Activated CD8-positive, alpha-beta memory T cell treated with anti-CD3 and anti-CD28 coated beads for 36 hours (primary cell): ENCODE measurements around the gene LETM1. TPM values are rescaled to one million over a fixed set of nuclear protein-coding genes. Genes with fewer than 3 reads are reported as not detected.

ENCODE experiments used
- CTCF ChIA-PET: fragments of 350-600 bp; sonication (Branson Sonifier 250); formaldehyde crosslinking; loops from one replicate; lab custom pipeline; 2021; ENCODE audit warnings: antibody characterized with exemption; lab: Charles Lee
- POLR2A ChIA-PET: fragments of 350-600 bp; sonication (Branson Sonifier 250); formaldehyde crosslinking; loops from one replicate; lab custom pipeline; 2021; ENCODE audit warnings: antibody characterized with exemption; lab: Charles Lee
- total RNA-seq, 2 experiments: library from RNA; stranded (reverse); gene quantifications; one replicate each; pipeline ENCODE4 v1.2.3, GENCODE V29; 2021

LETM1 gene
- total RNA-seq, 2 experiments from 2014 or later: 88.8 to 94.7 TPM

DNA sequence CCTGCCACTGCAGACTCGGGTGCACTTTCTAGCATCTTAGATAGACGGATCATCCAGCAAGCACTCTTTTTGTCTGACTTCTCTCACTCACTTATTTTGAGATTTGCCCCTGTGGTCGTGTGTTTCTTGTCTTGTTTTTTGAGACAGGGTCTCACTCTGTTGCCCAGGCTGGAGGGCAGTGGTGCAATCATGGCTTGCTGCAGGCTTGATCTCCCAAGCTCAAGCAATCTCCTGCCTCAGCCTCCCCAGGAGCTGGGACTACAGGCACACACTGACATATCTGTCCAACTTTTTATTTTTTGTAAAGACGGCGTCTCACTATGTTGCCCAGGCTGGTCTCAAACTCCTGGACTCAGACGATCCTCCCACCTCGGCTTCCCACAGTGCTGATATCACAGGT, 36.1 kb downstream of the LETM1 start:
- ChIA-PET POLR2A (no interaction called here), CTCF (interaction anchor here (1.1 kb wide), 1 partner anchor 11 kb away, joined by 4 read pairs; no protein-coding TSS in a partner anchor)

DNA sequence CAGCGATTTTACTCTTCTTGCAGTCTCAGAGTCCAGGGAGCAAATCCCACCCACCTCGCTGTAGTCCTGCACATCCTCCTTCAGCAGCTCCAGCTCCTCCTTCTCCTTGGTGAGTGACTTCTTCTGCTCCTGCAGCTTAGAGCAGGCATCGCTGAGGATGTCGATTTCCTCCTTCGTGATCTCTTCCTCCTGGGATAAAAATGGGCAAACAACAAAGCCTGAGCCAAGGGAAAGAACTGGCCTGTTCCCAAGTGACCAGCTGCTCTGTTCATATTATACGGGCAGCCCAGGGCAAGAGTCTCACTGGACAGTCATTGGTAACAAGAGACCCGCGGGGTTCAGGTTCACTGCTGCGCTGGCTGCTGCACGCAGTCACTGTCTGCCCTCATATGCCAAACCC, 36.7 kb downstream of the LETM1 start:
- CTCF ChIA-PET: no interaction called here
- POLR2A ChIA-PET: no interaction called here

DNA sequence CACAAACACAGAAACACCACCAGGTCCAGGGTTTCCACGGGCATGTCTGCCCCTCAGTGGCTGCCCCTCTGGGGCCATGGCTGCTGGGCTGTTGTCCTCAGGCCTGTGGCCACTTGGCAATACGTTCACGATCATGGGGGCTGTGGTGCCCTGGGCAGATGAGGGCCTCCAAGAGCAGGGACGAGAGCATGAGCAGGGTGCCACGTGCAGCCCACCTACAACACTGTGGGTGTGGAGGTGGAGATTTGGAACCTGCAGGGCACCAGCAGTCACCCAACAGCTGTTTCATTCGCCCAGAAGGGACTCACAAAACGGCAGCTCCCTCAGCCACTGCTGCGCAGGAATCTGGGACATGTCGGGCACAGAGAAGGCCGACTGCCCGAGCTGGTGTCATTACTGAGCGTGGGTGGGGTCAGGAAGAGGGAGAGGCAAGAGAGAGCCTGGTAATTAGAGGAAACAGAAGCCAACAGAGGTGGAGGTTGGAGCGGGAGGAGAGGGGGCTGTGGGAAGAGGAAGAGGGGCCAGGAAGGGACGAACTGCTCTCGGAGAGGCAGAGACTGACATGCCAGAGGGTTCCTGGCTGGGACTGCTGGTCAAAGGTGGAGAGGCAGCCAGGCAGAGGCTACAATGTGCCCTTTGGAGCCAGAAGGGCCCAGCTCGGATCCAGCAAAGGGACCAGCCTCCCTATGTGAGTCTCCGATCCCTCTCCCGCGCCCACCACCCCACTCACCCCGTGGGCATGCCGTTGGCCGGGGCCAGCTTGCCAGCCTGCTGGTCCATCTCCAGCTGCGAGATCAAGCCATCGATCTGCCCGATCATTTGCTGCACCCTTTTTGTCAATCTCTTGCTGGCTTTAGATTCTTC, 39.7 kb downstream of the LETM1 start:
- ChIA-PET CTCF (no interaction called here), POLR2A (no interaction called here)

DNA sequence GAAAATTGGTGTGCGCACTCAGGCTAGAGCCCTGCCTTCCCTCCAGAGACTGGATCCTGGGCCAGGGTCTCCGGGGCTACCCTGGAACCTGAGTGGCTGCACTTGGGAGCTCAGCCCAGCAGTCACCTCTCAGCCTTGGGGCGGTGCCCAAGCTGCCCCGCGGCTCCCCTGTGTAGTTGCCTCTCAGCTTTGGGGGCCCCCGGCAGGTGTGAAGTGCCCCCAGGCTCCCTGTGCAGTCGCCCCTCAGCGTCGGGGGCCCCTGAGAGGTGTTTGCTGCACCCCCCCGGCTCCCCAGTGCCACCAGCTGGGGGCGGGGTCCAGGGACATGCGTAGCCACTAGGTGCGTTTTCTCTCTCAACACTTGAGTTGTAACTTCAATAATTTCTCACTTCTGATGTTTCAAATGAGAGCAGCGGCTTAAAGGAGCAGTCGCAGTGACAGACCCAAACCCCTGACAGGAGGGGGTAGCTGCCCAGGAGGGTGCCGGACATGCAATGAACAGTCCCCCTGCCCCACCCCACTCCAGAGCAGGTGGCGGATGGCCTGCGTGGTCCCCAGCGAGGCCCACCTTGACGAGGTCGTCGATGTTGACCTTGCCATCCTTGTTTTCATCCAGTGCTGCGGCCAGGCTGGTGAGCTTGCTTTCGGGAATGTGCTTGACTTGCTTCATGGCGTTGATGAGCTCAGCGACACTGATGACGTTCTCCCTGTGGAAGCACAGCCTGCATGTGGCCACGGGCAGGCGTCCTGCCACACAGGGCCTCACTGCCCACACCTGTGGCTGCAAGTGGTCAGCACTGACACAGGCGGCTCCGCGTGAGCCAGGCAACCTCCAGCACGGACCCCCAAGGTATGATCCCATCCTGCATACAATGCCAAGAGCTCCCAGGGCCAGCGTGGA, 40.6 kb downstream of the LETM1 start:
- POLR2A ChIA-PET: no interaction called here
- CTCF ChIA-PET: no interaction called here

DNA sequence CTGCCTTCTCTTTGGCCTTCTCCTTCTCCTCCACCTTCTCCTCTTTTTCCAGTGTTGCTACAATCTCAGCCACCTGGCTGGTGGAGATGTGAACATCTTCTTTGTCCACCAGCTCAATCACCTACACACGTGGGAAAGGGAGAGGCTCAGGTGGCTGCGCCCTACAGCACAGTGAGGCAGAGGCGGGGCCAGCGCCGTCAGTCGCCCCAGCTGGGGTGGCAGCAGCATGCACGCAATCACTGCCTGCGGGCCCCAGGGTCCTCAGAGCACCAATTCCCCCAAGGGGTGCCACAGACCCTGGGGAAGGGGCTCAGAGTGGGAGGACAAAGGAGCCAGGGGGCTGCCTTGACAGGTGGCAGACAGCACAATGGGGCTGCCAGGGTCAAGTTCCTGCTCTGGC, 41.5 kb downstream of the LETM1 start:
- ChIA-PET CTCF (no interaction called here), POLR2A (no interaction called here)

DNA sequence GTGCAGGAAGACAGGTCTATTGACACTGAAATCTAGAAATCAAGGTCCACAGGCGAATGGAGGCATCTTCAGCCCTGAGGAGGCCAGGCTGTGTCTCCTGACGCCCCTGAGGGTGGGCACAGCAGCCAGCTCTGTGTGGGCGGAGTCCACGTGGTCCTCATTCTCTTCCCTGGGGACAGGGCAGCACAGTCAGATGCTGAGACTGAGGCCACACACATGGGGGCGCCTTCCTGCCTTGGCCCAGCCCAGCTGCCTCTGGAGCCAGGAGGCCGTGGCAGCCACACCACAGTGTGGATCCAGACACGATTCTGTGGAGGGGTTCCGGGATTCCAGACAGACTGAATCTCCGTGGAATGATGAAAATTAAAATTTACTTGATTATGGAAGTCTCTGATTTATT, 42.0 kb downstream of the LETM1 start:
- CTCF ChIA-PET: interaction anchor here (2.5 kb wide), 1 partner anchor 66 kb away, joined by 16 read pairs; no protein-coding TSS in a partner anchor

DNA sequence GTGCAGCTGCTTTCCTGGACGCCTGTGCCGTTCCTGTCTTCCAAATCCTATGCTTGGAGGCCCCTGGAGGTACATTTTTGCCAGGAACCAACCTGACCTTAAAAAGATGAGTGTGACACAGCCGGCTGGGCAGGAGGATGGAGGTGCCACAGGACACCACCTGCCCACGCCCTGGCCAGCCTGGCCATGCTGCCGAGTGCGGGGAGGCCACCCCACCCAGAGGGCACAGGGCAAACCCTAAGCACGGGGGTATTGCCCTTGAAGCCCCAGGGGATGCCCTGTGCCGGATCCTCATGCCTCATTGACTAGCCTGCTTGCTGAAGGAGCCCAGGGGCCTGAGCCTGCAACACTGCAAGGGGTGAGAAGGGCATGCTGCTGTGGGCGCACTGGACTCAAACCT, 42.7 kb downstream of the LETM1 start:
- CTCF ChIA-PET: interaction anchor here (2.5 kb wide), 1 partner anchor 66 kb away, joined by 16 read pairs; no protein-coding TSS in a partner anchor
- POLR2A ChIA-PET: no interaction called here

More for the DNA sequence above, 42.0 kb downstream of the LETM1 start:
- POLR2A ChIA-PET: no interaction called here

DNA sequence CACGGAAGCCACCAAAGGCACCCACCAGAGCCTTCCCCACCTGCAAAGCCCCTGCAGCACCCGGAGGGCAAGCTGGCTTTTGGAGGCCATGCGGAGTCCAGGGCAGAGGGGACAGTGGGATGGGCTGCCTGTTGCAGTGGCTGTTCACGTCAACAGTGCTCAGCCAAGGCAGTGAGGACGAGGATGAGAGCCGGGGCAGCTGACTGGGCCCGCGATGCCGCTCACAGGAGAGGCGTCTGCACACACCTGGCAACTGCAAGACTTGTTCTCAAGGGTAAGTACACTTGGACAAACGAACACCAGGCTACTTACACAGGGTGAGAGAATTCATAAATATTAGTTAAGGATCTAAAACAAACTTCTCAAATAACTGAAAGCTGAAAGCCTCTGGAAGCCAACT, 43.2 kb downstream of the LETM1 start:
- POLR2A ChIA-PET: no interaction called here
- CTCF ChIA-PET: interaction anchor here (0.6 to 2.5 kb wide), 3 partner anchors 65 to 462 kb away, joined by 3 to 16 read pairs (median 6); no protein-coding TSS in a partner anchor

DNA sequence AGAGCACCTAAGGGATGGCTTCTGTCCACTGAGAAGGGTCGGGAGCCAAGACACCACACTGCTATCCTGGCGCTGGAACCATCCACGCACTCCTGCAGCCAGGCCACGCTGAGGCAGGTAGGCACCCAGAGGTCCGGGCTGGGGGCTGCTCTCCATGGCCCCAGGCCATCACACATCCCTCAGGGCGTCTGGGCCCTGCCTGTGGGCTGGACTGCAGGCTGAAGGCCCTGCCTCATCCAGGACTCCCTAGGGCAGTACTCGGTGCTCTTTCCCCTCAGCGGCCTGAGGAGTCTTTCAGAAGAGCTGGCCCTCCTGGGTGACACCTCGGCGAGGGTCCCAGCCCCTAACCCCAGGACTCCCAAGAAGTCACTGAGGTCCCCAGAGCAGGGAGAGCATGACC, 45.2 kb downstream of the LETM1 start:
- ChIA-PET POLR2A (no interaction called here), CTCF (interaction anchor here (0.6 to 4.2 kb wide), 5 partner anchors 58 to 84 kb away, joined by 3 to 53 read pairs (median 4); no protein-coding TSS in a partner anchor)

DNA sequence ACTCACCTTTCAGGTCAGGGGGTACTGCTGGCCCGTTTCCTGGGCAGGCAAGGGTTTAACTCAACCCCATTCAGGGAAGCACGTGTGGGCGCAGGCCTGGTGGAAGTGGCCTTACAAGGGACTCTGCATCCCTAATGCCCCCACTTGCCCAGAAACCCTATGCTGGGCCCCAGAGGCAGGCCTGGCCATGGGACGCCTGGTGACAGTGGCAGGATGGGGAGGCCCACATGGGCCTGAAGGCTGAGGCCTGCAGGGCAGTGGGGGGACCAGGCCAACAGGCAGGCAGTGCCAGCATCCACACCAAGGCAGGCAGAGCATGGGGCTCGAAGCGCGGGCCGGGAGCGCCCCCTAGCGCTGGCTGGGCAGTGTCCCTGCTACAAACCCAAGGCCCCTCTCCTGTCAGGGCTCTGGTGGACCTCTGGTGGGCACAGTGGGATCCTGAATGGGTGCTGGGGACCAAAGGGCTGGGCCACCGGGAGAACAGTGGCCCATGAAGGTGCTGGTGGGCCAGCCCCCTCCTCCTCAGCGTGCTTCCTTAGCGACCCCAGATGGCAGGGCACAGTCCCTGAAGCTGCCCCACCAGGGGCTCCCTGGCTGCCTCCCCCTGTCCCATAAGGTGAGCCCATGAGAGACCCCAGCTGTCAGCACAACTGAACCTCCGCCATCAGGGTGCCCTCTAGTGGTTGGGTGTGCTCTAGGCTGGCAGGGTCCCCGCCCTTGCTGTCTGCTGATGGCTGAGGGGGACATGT, 46.0 kb downstream of the LETM1 start:
- CTCF ChIA-PET: interaction anchor here (0.6 to 4.2 kb wide), 10 partner anchors 9 to 83 kb away, joined by 3 to 53 read pairs (median 4); no protein-coding TSS in a partner anchor
- POLR2A ChIA-PET: no interaction called here

DNA sequence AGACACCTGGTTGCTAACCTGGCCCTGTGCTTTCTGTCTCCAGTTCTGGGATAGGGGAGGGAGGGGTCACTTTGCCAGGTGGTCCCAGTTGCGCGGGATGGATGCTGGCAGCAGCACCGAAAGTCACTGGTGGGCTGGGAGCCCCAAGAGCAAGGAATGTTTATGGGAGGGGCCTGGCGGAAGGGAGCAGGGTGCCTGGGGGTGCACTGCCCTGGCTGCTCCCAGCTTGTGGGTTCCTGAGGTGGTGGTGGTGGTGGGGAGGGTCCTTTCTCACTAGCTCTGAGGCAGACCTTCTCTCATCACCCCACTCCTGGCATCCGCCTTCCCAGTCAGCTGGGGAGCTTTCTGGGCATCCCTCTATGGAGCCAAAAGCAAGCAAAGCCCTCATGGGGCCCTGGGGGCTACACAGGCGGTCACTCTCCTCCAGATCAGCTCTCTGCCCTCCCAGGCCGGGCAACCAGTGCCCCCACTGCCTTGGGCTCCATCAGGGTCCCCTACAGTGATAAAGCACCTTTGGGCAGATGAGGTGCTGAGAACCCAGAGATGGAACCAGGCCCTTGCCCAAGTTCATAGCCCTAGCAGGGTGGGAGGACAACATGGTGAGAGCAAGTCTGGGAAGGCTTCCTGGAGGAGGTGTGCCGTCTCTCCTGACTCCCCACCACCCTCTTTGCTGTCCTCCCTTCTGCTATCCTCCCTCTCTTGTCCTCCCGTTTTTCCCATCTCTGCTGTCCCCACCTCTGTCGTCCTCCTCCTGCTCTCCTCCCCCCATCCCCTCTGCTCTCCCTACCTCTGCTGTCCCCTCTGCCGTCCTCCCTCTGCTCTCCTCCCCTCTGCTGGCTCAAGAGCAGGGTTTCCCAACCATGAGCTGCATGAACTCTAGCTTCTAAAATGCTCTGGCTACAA, 46.9 kb downstream of the LETM1 start:
- POLR2A ChIA-PET: no interaction called here
- CTCF ChIA-PET: interaction anchor here (0.6 to 4.2 kb wide), 9 partner anchors 8 to 67 kb away, joined by 3 to 53 read pairs (median 4); no protein-coding TSS in a partner anchor

DNA sequence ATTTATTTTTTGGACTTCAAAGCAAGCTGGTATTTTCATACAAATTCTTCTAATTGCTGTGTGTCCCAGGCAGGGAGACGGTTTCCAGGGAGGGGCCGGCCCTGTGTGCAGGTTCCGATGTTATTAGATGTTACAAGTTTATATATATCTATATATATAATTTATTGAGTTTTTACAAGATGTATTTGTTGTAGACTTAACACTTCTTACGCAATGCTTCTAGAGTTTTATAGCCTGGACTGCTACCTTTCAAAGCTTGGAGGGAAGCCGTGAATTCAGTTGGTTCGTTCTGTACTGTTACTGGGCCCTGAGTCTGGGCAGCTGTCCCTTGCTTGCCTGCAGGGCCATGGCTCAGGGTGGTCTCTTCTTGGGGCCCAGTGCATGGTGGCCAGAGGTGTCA, 47.6 kb downstream of the LETM1 start:
- POLR2A ChIA-PET: no interaction called here

DNA sequence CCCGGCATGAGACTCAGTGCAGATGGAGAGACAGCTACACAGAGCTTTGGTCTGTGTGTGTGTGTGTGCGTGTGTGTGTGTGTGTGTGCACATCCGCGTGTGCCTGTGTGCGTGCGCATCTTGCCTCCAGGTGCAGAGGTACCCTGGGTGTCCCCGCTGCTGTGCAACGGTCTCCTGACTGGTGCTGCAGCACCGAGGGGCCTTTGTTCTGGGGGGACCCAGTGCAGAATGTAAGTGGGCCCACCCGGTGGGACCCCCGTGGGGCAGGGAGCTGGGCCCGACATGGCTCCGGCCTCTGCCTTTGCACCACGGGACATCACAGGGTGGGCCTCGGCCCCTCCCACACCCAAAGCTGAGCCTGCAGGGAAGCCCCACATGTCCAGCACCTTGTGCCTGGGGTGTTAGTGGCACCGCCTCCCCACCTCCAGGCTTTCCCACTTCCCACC, 48.6 kb downstream of the LETM1 start:
- ChIA-PET CTCF (interaction anchor here (4.2 kb wide), 1 partner anchor 60 kb away, joined by 53 read pairs; no protein-coding TSS in a partner anchor), POLR2A (no interaction called here)

More for the DNA sequence above, 47.6 kb downstream of the LETM1 start:
- CTCF ChIA-PET: interaction anchor here (0.8 to 4.2 kb wide), 5 partner anchors 12 to 64 kb away, joined by 3 to 53 read pairs (median 4); no protein-coding TSS in a partner anchor

DNA sequence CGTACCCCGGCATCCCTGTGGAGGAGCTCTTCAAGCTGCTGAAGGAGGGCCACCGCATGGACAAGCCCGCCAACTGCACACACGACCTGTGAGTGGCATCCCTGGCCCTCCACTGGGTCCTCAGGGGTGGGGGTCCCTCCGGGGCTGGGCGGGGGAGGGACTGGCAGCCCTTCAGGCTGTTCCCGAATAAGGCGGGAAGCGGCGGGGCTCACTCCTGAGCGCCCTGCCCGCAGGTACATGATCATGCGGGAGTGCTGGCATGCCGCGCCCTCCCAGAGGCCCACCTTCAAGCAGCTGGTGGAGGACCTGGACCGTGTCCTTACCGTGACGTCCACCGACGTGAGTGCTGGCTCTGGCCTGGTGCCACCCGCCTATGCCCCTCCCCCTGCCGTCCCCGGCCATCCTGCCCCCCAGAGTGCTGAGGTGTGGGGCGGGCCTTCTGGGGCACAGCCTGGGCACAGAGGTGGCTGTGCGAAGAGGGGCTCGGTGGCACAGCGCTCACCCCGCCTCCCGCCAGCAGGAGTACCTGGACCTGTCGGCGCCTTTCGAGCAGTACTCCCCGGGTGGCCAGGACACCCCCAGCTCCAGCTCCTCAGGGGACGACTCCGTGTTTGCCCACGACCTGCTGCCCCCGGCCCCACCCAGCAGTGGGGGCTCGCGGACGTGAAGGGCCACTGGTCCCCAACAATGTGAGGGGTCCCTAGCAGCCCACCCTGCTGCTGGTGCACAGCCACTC, 49.2 kb downstream of the LETM1 start:
- ChIA-PET CTCF (interaction anchor here (4.2 kb wide), 1 partner anchor 59 kb away, joined by 53 read pairs; no protein-coding TSS in a partner anchor), POLR2A (no interaction called here)

DNA sequence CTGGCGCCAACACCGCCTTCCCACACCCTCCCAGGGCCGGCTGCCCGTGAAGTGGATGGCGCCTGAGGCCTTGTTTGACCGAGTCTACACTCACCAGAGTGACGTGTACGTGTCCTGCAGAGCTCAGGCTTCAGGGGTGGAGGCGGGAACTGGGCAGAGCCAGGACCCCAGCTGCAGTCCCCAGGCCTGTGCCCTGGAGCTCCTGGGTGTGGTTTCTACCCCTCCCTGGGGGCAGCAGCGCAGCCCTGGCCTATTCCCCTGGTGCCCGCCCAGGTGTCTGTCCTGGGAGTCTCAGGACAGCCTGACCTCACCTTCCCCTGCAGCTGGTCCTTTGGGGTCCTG, 49.8 kb downstream of the LETM1 start:
- POLR2A ChIA-PET: no interaction called here
- CTCF ChIA-PET: no interaction called here

DNA sequence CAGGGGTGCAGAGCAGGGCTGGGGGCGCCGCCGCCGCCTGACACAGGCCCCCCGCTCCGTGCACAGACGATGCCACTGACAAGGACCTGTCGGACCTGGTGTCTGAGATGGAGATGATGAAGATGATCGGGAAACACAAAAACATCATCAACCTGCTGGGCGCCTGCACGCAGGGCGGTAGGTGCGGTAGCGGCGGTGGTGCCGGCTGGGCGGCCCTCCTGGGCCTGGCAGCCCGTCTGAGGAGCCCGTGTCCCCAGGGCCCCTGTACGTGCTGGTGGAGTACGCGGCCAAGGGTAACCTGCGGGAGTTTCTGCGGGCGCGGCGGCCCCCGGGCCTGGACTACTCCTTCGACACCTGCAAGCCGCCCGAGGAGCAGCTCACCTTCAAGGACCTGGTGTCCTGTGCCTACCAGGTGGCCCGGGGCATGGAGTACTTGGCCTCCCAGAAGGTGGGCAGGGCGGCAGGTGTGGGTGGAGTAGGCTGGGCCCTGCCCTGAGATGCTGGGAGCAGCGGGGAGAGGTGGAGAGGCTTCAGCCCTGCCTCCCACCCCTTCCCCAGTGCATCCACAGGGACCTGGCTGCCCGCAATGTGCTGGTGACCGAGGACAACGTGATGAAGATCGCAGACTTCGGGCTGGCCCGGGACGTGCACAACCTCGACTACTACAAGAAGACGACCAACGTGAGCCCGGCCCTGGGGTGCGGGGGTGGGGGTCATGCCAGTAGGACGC, 50.3 kb downstream of the LETM1 start:
- CTCF ChIA-PET: no interaction called here
- POLR2A ChIA-PET: no interaction called here
